CD4-positive, alpha-beta T cell treated with Interleukin-6 at 100 ng/mL for 8 hours (primary cell): ENCODE data around the gene SPDYE9.
"Not testable (repeated sequence)": the region's sequence is repeated elsewhere in the genome, so short reads cannot be mapped to it uniquely, and the experiment has no call there.

Source experiments
- DNase-seq: peaks from one replicate; pipeline ENCODE4 v3.0.0-alpha.2; 2020; ENCODE audit warnings: mixed read lengths, low spot score

The SPDYE9 gene, protein sequence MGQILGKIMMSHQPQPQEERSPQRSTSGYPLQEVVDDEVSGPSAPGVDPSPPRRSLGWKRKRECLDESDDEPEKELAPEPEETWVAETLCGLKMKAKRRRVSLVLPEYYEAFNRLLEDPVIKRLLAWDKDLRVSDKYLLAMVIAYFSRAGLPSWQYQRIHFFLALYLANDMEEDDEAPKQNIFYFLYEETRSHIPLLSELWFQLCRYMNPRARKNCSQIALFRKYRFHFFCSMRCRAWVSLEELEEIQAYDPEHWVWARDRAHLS

DNA sequence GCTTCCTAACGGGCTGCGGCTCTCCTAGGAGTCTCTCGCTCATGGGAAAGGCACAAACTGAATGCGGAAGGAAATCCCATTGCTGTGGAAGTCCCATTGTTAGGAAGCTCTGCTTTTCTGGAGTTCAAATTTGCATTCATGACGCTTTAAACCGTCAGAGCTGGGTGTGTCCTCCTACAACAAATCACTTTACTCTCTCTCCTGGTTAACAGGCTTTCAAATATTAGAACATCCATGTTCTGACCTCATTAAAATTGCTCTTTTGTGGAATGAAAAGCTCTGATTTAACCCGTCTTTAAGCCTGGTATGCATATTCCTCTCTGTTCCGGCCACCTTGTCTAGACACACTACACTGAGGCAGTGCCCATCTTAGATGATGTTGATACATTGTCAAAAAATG is at the start of gene SPDYE9:
Gene SPDYE9, minus strand, starts transcription at position 101 of the 400 bp plus-strand sequence. CDS start 1,800 bp downstream, outside the sequence.
- not testable (repeated sequence) for DNase-seq

DNA sequence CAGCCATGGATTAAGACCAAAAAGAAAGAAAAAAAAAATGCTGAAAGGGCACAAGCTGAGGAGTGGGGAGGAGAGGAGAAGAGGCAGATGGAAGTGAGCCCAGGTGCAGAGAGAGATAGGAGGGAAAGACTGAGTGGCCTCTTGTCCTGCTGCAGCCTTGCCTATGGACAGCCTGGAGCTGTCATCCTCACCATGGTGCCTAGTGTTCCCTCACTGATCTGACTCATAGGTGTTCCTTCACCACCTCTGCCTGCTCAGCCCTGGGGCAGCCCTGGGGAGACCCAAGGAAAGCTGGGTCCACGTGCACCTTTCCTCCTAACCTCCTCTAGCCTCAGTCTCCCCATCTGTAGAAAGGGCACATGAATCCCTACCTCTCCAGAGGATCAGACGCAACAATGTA is 49.0 kb upstream of the SPDYE9 start:
- not testable (repeated sequence) for DNase-seq

DNA sequence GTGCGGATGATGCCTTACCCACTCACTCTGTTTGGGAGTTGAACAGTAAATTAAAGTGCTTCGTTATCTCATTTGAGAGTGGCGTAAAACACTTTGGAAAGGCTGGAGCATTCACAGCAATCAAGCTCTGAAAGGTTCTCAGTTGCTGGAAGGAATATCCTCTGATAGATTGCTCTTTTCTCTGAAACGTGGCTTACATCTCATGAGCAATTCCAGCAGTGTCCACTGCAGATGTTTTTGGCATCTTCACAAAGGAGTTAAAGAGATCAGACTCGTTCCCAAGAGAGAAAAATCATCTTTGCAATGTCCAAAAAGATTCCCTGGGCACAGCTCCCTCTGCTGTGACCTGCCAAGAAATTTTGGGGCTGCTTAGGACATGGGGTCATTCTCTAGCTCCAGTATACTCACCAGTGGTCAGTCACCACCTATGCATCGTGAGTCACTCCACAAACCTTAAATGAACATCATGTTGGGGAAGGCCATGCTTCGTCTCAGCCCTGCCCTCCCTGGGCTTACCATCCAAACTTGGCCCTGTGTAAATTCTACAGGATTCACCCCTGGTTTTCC is 46.9 kb upstream of the SPDYE9 start:
- DNase-seq = not testable (repeated sequence)

DNA sequence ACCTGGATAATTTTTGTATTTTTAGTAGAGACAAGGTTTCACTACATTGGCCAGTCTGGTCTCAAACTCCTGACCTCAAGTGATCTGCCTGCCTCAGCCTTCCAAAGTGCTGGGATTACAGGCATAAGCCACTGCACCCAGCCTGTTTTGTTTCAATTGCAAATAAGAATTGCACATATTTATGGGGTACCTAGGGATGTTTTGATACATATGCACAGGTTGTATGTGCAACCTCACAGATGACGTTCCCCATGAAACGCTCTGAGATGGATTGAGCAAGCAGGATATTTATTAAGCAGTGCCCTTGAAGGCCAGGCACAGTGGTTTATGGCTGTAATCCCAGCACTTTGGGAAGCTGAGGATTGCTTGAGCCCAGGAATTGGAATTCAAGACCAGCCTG is 44.8 kb upstream of the SPDYE9 start:
- DNase-seq = not testable (repeated sequence)

DNA sequence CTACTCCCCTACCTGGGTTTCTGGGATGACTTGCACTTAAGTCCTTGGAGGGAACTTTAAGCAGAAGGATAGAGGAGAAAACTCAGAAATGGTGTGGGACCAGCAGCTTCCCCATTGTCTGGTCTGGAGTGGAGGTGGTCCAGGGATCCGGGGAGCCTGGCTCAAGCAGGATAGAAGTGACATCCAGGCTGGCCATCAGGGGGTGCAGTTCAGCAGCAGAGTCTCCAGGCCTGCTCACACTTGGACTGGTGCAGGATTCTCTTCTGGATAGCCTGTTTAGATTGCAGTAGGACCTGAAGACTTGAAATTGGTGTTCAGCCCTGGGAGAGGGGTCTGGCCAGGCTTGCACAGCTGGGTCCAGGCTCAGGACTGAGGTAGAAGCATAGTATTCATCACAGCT is 38.3 kb upstream of the SPDYE9 start:
- DNase-seq = not testable (repeated sequence)

DNA sequence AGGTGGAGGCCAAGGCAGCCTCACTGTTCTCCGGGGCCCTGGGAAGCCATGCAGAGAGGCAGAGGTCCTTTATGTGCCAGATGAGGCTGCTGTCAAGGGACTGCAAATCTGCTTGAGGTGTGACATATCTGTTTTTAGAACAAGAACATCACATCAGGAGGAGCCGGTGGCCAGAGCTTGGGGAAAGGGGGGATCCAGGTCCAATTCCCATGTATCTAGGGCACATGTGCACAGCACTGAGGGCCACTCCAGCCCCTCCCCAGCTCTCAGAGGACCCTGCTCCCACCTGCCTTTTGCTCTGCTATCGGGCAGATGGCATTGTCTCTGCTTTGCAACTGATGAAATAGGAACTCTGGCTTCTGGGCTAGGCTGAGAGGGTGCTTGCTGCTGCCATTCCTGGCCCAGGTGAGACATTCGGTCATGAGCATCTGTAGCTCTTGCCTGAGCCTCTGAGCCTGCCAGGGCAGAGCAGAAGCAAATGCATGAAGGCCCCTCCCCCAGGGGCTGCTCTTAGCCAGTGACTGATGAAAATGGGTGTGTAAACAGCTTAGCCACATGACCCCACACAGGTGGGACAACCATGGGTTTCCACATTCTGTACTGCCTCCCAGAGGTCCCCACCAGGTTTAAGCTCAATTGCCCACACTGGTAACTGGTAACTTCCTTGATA is 37.1 kb upstream of the SPDYE9 start:
- not testable (repeated sequence) for DNase-seq

DNA sequence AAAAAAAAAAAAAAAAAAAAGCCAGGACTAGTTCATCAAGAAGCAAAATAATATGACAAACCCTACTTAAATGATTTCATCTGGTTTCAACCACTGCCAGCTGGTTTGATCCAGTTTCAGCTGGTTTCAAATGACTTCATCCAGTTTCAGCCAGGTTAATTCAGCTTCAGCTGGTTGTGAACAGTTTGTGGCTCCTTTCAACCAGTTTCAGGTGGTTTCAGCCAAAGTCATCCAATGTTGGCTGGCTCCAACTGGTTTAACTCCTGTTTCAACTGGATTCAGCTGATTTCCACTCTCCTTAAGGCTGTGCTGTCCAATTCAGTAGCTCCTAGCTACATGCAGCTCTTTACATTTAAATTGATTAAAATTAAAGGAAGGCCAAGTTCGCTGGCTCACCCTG is 32.3 kb upstream of the SPDYE9 start:
- DNase-seq = not testable (repeated sequence)

DNA sequence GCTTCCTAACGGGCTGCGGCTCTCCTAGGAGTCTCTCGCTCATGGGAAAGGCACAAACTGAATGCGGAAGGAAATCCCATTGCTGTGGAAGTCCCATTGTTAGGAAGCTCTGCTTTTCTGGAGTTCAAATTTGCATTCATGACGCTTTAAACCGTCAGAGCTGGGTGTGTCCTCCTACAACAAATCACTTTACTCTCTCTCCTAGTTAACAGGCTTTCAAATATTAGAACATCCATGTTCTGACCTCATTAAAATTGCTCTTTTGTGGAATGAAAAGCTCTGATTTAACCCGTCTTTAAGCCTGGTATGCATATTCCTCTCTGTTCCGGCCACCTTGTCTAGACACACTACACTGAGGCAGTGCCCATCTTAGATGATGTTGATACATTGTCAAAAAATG is 28.0 kb downstream of the SPDYE9 start, which contains the start of gene SPDYE11:
Gene SPDYE11, minus strand, starts transcription at position 101 of the 400 bp plus-strand sequence. CDS start 1,800 bp downstream, outside the sequence.
- DNase-seq = not testable (repeated sequence)

DNA sequence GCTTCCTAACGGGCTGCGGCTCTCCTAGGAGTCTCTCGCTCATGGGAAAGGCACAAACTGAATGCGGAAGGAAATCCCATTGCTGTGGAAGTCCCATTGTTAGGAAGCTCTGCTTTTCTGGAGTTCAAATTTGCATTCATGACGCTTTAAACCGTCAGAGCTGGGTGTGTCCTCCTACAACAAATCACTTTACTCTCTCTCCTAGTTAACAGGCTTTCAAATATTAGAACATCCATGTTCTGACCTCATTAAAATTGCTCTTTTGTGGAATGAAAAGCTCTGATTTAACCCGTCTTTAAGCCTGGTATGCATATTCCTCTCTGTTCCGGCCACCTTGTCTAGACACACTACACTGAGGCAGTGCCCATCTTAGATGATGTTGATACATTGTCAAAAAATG is 56.2 kb downstream of the SPDYE9 start, which contains the start of gene SPDYE8:
Gene SPDYE8, minus strand, starts transcription at position 101 of the 400 bp plus-strand sequence. CDS start 1,800 bp downstream, outside the sequence.
- not testable (repeated sequence) for DNase-seq
